OCI-LY3 (cell line): ENCODE measurements around the gene SGCE.

Experiments
- H2AFZ ChIP-seq: fragments of 200-600, 300-600 bp; shearing (Covaris generic); 2 replicates; pipeline ENCODE4 v1.6.0; 2014; ENCODE audit warnings: antibody characterized with exemption, low read depth, low read length
- H3K27ac ChIP-seq: fragments of 200-600, 300-600 bp; sonication (generic); 2 replicates; pipeline ENCODE4 v1.5.1; 2014; ENCODE audit warnings: mild to moderate bottlenecking, low read length, moderate library complexity, mixed read lengths
- H3K27me3 ChIP-seq: fragments of 200-600, 300-600 bp; sonication (generic); 2 replicates; pipeline ENCODE4 v1.6.1; 2014; ENCODE audit warnings: low read depth, low read length, mixed read lengths
- H3K36me3 ChIP-seq: fragments of 200-600, 300-600 bp; sonication (generic); replicated peaks from 2 replicates; pipeline ENCODE3; 2014; ENCODE audit warnings: low read depth, low read length, mixed read lengths
- H3K4me1 ChIP-seq: fragments of 300-600, 200-600 bp; sonication (generic); 2 replicates; pipeline ENCODE4 v1.6.1; 2014; ENCODE audit warnings: low read length, mixed read lengths
- H3K4me2 ChIP-seq: fragments of 200-600, 300-600 bp; sonication (generic); 2 replicates; pipeline ENCODE4 v1.6.1; 2014; ENCODE audit warnings: low read length, mixed read lengths
- H3K4me3 ChIP-seq: fragments of 300-600, 200-600 bp; sonication (generic); 2 replicates; pipeline ENCODE4 v1.5.1; 2014; ENCODE audit warnings: antibody characterized with exemption, mild to moderate bottlenecking, low read length, moderate library complexity
- H3K79me2 ChIP-seq: fragments of 300-600, 200-600 bp; shearing (Covaris generic); 2 replicates; pipeline ENCODE4 v1.6.1; 2014; ENCODE audit warnings: mild to moderate bottlenecking, low read length, mixed read lengths
- H3K9ac ChIP-seq: fragments of 300-600, 200-600 bp; shearing (Covaris generic); 2 replicates; pipeline ENCODE4 v1.6.0; 2014; ENCODE audit warnings: mild to moderate bottlenecking, low read length, moderate library complexity
- H3K9me3 ChIP-seq: fragments of 200-600, 300-600 bp; shearing (Covaris generic); 2 replicates; pipeline ENCODE4 v1.6.1; 2014; ENCODE audit warnings: low read length, mixed read lengths; ENCODE audit not compliant: insufficient read depth
- H4K20me1 ChIP-seq: fragments of 200-600, 300-600 bp; sonication (generic); 2 replicates; pipeline ENCODE4 v1.6.1; 2016; ENCODE audit warnings: low read length, mixed read lengths; ENCODE audit not compliant: insufficient read depth
- CTCF ChIP-seq: fragments of 200-600, 300-600 bp; sonication (generic); IDR thresholded peaks from 2 replicates; pipeline ENCODE4 v1.5.1; 2014; ENCODE audit warnings: antibody characterized with exemption, low read length, low read depth
- EZH2phosphoT487 ChIP-seq: fragments of 200-600 bp; shearing (Covaris generic); IDR thresholded peaks from 2 replicates; pipeline ENCODE4 v1.6.1; 2018; ENCODE audit warnings: antibody characterized with exemption, mixed run types, low read depth

SGCE gene

DNA sequence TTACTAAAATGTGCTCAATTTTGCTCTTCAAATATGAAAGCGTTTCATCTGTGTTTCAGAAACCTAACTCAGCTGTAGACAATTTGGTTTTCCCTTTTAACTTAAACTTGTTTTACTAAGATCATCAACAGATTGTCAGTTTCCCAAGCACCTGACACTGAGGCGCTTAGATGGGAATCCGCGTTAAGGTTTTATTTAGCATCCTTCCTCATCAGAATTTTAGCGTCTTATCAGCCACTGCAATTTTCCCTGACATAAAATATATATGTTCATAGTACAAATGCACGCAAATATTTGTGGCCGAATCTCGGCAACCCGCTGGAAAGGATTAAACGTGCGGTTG, 1.2 kb downstream of the SGCE start:
- no peaks in the 10 kb centered on the region for H3K9me3 ChIP-seq
- H3K27ac ChIP-seq, result no peak overlapping the region
- peak overlapping the region; percentile 76 for H3K4me2 ChIP-seq
- peaks cover 21% of the 10 kb centered on the region for H3K4me1 ChIP-seq
- H3K4me3 ChIP-seq, result peak overlapping the region; percentile 93
- H3K27me3 ChIP-seq, result no peaks in the 10 kb centered on the region
- no peaks in the 10 kb centered on the region for H3K36me3 ChIP-seq
- H4K20me1 ChIP-seq, result peaks cover 15% of the 10 kb centered on the region
- TF ChIP-seq EZH2phosphoT487 (no peak), CTCF (no peak)
- H3K79me2 ChIP-seq, result no peaks in the 10 kb centered on the region; the same call in 1 of the 2 replicates
- peak overlapping the region; percentile 87; the same call in 1 of the 2 replicates for H2AFZ ChIP-seq
- peak overlapping the region; percentile 80 for H3K9ac ChIP-seq

GRCh38 chr7:94650147-94651051, 5.5 kb downstream of the SGCE start:
- peaks cover 8% of the 10 kb centered on the region; the same call in 1 of the 2 replicates for H3K79me2 ChIP-seq
- no peaks in the 10 kb centered on the region for H3K27me3 ChIP-seq
- TF ChIP-seq CTCF (no peak), EZH2phosphoT487 (no peak)
- no peaks in the 10 kb centered on the region for H3K36me3 ChIP-seq
- H3K4me1 ChIP-seq, result peaks cover 28% of the 10 kb centered on the region
- no peaks in the 10 kb centered on the region for H3K9me3 ChIP-seq
- no peak overlapping the region for H3K27ac ChIP-seq
- H2AFZ ChIP-seq, result no peak overlapping the region
- H3K4me3 ChIP-seq, result 0 out of 2 replicates have a peak overlapping the region, but pooled peaks have one; percentile 62
- H4K20me1 ChIP-seq, result peaks cover 35% of the 10 kb centered on the region
- peak overlapping the region; percentile 87 for H3K4me2 ChIP-seq
- H3K9ac ChIP-seq, result no peak overlapping the region

GRCh38 chr7:94649450-94649849, 6.5 kb downstream of the SGCE start:
- Histone ChIP-seq H3K27me3 (no peaks in the 10 kb centered on the region), H3K4me3 (peak overlapping the region; percentile 62), H3K36me3 (no peaks in the 10 kb centered on the region), H3K9ac (no peak overlapping the region), H4K20me1 (peaks cover 36% of the 10 kb centered on the region), H3K4me1 (peaks cover 28% of the 10 kb centered on the region), H3K27ac (no peak overlapping the region), H3K9me3 (no peaks in the 10 kb centered on the region), H3K79me2 (peaks cover 8% of the 10 kb centered on the region; the same call in 1 of the 2 replicates), H3K4me2 (peak overlapping the region; percentile 87), H2AFZ (no peak overlapping the region)
- TF ChIP-seq CTCF (no peak), EZH2phosphoT487 (no peak)

DNA sequence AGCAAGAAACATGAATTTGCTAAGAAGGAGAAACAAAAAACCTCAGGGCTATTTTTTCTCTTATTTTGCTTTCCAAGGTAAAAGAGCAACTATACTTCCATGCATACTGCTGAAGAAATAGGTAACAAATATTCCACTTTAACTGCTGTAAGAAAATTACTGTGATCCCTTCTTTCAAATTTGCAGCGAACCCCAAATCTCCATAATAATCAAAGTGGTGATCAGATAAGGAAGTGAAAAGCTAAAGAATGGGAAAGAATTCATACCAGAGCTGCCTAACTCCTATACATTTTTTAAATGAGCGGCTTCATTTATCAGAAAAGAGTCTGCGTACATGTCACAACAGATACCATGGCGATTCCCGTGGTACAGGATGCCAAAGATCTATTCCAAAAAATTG, 7.2 kb downstream of the SGCE start:
- Histone ChIP-seq H3K4me2 (peak overlapping the region; percentile 87; the same call in 1 of the 2 replicates), H3K27me3 (no peaks in the 10 kb centered on the region), H2AFZ (no peak overlapping the region), H3K9ac (no peak overlapping the region), H3K36me3 (no peaks in the 10 kb centered on the region), H4K20me1 (peaks cover 36% of the 10 kb centered on the region), H3K4me3 (no peak overlapping the region), H3K4me1 (peaks cover 21% of the 10 kb centered on the region), H3K27ac (no peak overlapping the region), H3K79me2 (peaks cover 8% of the 10 kb centered on the region; the same call in 1 of the 2 replicates), H3K9me3 (no peaks in the 10 kb centered on the region)
- TF ChIP-seq CTCF, result no peak
- no peak for TF ChIP-seq EZH2phosphoT487
